Adrenal gland (tissue), 12 donors: Measurements from ENCODE around the gene GZMB. TPM values are rescaled to one million over a fixed set of nuclear protein-coding genes. Genes with fewer than 3 reads are reported as not detected.

ENCODE experiments used
- DNase-seq, 7 donors: peaks; one replicate each; pipeline ENCODE4 v3.0.0-alpha.2; 2019 to 2020
- H3K27ac ChIP-seq, 5 donors: fragments of 200-600 bp; sonication (generic) in 4 of 5; 1 replicate in 3 of 5; 2 replicates in 2 of 5; pipeline versions ENCODE4 v1.5.1 to v1.8.0; 2016 to 2020; ENCODE audit warnings: mild to moderate bottlenecking in 1 of 5
- H3K27me3 ChIP-seq: fragments of 200-600 bp; 2 replicates; pipeline ENCODE4 v1.8.0; 2021
- H3K36me3 ChIP-seq, 2 donors: fragments of 200-600 bp; replicated peaks in 1 of 2; 1 replicate in 1 of 2; 2 replicates in 1 of 2; pipeline versions ENCODE4 v1.5.1 to v1.8.0; 2018 to 2022
- H3K4me1 ChIP-seq, 2 donors: fragments of 200-600 bp; replicated peaks in 1 of 2; 1 replicate in 1 of 2; 2 replicates in 1 of 2; pipeline versions ENCODE4 v1.5.1 to v1.8.0; 2018 to 2021
- H3K4me3 ChIP-seq, 4 donors: fragments of 200-600 bp; sonication (generic) in 3 of 4; one replicate each; pipeline ENCODE4 v1.5.1; 2016 to 2018
- H3K9me3 ChIP-seq, 3 donors: fragments of 200-600 bp; sonication (generic) in 1 of 3; replicated peaks in 1 of 3; 1 replicate in 2 of 3; 2 replicates in 1 of 3; pipeline versions ENCODE4 v1.5.1 to v1.8.0; 2016 to 2021
- CTCF ChIP-seq, 6 experiments: fragments of 450-650 bp in 4 of 6; fragments of 200-600 bp in 2 of 6; sonication (generic) in 1 of 6; IDR thresholded peaks; 1 replicate in 5 of 6; 2 replicates in 1 of 6; pipeline versions ENCODE4 v1.5.1 to v1.8.0; 2016 to 2021; ENCODE audit warnings: antibody characterized with exemption in 6 of 6, mild to moderate bottlenecking in 2 of 6, moderate library complexity in 1 of 6
- POLR2A ChIP-seq, 2 donors: fragments of 450-650 bp; IDR thresholded peaks; one replicate each; pipeline ENCODE4 v1.6.1; 2017; ENCODE audit warnings: antibody characterized with exemption in 2 of 2, mild to moderate bottlenecking in 2 of 2, moderate library complexity in 1 of 2
- WGBS, 4 donors: extraction: QIAGEN DNeasy Blood & Tissue Kit in 2 of 4; methylation state at CpG; one replicate each; pipeline versions ENCODE4 v1.1.5 to v1.1.7; 2013 to 2017; 5-methylcytosine and 5-hydroxymethylcytosine counted together
- intact Hi-C, 2 donors: fragments of 100-400 bp; cut with DNase I; formaldehyde crosslinking; loops; one replicate each; pipeline versions ENCODE4 v1.14.1 to v1.15.0; 2022 to 2023
- polyA plus RNA-seq, 3 donors: library from polyadenylated mRNA; stranded (reverse); fragments of 200-250 nt in 2 of 3; fragments of 350-450 nt in 1 of 3; fragmentation: Illumina TruSeq in 1 of 3; extraction: RNeasy Lipid Tissue Mini Kit (QIAGEN cat#74804) in 1 of 3; gene quantifications; one replicate each; pipeline ENCODE4 v1.2.3, GENCODE V29; 2013 to 2014
- total RNA-seq, 9 donors: library from RNA; depleted of rRNA in 4 of 9; stranded (reverse); fragments of >200 nt in 4 of 9; fragments of 120-200 nt in 1 of 9; fragmentation: NEBNext Ultra II Directional in 1 of 9; extraction: Animal tissue kit (Norgen Biotek cat#: 25700) in 1 of 9; gene quantifications; one replicate each; pipeline versions ENCODE4 v1.1.0 to v1.2.4, GENCODE V29; 2013 to 2023
- donor health status: healthy with polysubstance abuse.
- donor health status: Bipolar disorder and iron deficiency.
- donor health status: DM: yes; HTN: yes; CAD: no.
- donor health status: DM: no; HTN: no; CAD: no.
- donor health status: DM: no; HTN: no; CAD: no.
- donor health status: DM: yes; HTN: yes; CAD: no.

Gene GZMB
- total and polyA plus RNA-seq, 12 donors: 0.39 to 5.6 (median 1.6) TPM; not detected in 2

- Histone ChIP-seq H3K27ac (no peak overlapping the region), H3K9me3 (no peaks in the 10 kb centered on the region), H3K27me3 (no peaks in the 10 kb centered on the region), H3K36me3 (no peaks in the 10 kb centered on the region), H3K4me1 (peaks cover 0 to 4% of the 10 kb centered on the region in 2 donors), H3K4me3 (no peak overlapping the region)
- intact Hi-C loops: no loop called here
- WGBS, 4 donors: 38 to 60% (median 49%) methylated on average over 2 of the region's 2 CpGs
- DNase-seq: no peak
- TF ChIP-seq CTCF (IDR thresholded peaks at IDR 0.05) (no peak), POLR2A (IDR thresholded peaks at IDR 0.05) (no peak)
Observed at GRCh38 chr14:24673059-24673458, 39.1 kb upstream of the GZMB start.

- Histone ChIP-seq H3K27me3 (no peaks in the 10 kb centered on the region), H3K36me3 (no peaks in the 10 kb centered on the region), H3K4me1 (peaks cover 0 to 4% of the 10 kb centered on the region in 2 donors), H3K4me3 (no peak overlapping the region), H3K9me3 (no peaks in the 10 kb centered on the region), H3K27ac (no peak overlapping the region)
- no peak for DNase-seq
- intact Hi-C loops: no loop called here
- WGBS, 4 donors: 44 to 79% (median 69%) methylated on average over 1 of the region's 1 CpG
- TF ChIP-seq POLR2A (IDR thresholded peaks at IDR 0.05) (no peak), CTCF (IDR thresholded peaks at IDR 0.05) (no peak)
Observed at GRCh38 chr14:24670594-24670993, 36.6 kb upstream of the GZMB start.

GRCh38 chr14:24669651-24670050, 35.7 kb upstream of the GZMB start:
- no peak overlapping the region for H3K4me3 ChIP-seq
- H3K4me1 ChIP-seq: peaks cover 0 to 4% of the 10 kb centered on the region in 2 donors
- no peaks in the 10 kb centered on the region for H3K27me3 ChIP-seq
- no peaks in the 10 kb centered on the region for H3K9me3 ChIP-seq
- no peak overlapping the region for H3K27ac ChIP-seq
- H3K36me3 ChIP-seq: no peaks in the 10 kb centered on the region
- TF ChIP-seq POLR2A (IDR thresholded peaks at IDR 0.05): no peak
- TF ChIP-seq CTCF (IDR thresholded peaks at IDR 0.05): no peak
- DNase-seq: no peak
- intact Hi-C loops: no loop called here
- WGBS, 4 donors: 52 to 80% (median 72%) methylated on average over 1 of the region's 1 CpG

- Histone ChIP-seq H3K4me1 (no peaks in the 10 kb centered on the region), H3K27me3 (no peaks in the 10 kb centered on the region), H3K27ac (no peak overlapping the region), H3K4me3 (no peak overlapping the region), H3K36me3 (no peaks in the 10 kb centered on the region), H3K9me3 (no peaks in the 10 kb centered on the region)
- DNase-seq: no peak
- no peak for TF ChIP-seq CTCF (IDR thresholded peaks at IDR 0.05)
- 39 to 57% (median 43%) methylated on average over 4 of the region's 4 CpGs for WGBS, 4 donors
- intact Hi-C loops: no loop called here
Observed at GRCh38 chr14:24665440-24665991, 31.5 kb upstream of the GZMB start.
